ENCODE measurements around the gene FANCC. TPM values are rescaled to one million over a fixed set of nuclear protein-coding genes. Genes with fewer than 3 reads are reported as not detected.

FANCC gene
- polyA plus RNA-seq, 1 of the 3 experiments (the other 2 are of a cell fraction): 3.5 TPM

- Histone ChIP-seq H3K4me2 (no peak overlapping the region), H4K20me1 (ENCODE audit: insufficient read depth) (no peaks in the 10 kb centered on the region), H2AFZ (ENCODE audit: low read depth) (no peak overlapping the region), H3K79me2 (ENCODE audit: insufficient read depth) (no peaks in the 10 kb centered on the region), H3K4me1 (ENCODE audit: control insufficient read depth in 1 of 2, insufficient read depth in 2 of 2, low read depth in 1 of 2, low read length in 1 of 2) (peaks cover 0 to 3% of the 10 kb centered on the region in 2 experiments; a peak in 1 of 4 replicates), H3F3A (replicated peaks; ENCODE audit: insufficient read depth) (no peaks in the 10 kb centered on the region), H3K4me3 (ENCODE audit: low read depth in 2 of 2, low read length in 1 of 2) (no peak overlapping the region), H3K27ac (ENCODE audit: low read depth in 2 of 2, low read length in 1 of 2) (no peak overlapping the region), H3K27me3 (ENCODE audit: insufficient read depth) (no peaks in the 10 kb centered on the region), H3K9ac (no peak overlapping the region), H3K36me3 (replicated peaks in 1 of 2; ENCODE audit: control insufficient read depth in 1 of 2, insufficient read depth in 2 of 2, low read length in 1 of 2) (no peaks in the 10 kb centered on the region), H3K9me2 (no peaks in the 10 kb centered on the region), H3K9me3 (no peaks in the 10 kb centered on the region)
- CTCF ChIA-PET: interaction anchor here (0.8 to 1.3 kb wide), 6 partner anchors 17 to 311 kb away, joined by 3 to 4 read pairs (median 3); no protein-coding TSS in a partner anchor
- WGBS (ENCODE audit: low lambda C conversion rate): 96% methylated on average over 7 of the region's 7 CpGs
- POLR2A ChIA-PET: interaction anchor here (0.5 kb wide), 1 partner anchor 1487 kb away, joined by 3 read pairs; no protein-coding TSS in a partner anchor
- no peak for DNase-seq
- TF ChIP-seq CHD2 (IDR thresholded peaks at IDR 0.05; ENCODE audit: low read length, partially characterized antibody) (no peak), MAX (IDR thresholded peaks at IDR 0.05; ENCODE audit: low read depth) (no peak), ZBTB33 (IDR thresholded peaks at IDR 0.05; ENCODE audit: borderline replicate concordance, low read depth) (no peak), IRF3 (IDR thresholded peaks at IDR 0.05; ENCODE audit: low read depth, low read length) (no peak)
Observed at GRCh38 chr9:95150903-95151302, 166.6 kb downstream of the FANCC start.

GRCh38 chr9:95148208-95148520, 169.3 kb downstream of the FANCC start:
- H4K20me1 ChIP-seq (ENCODE audit: insufficient read depth): no peaks in the 10 kb centered on the region
- no peaks in the 10 kb centered on the region for H3K79me2 ChIP-seq (ENCODE audit: insufficient read depth)
- no peaks in the 10 kb centered on the region for H3K9me3 ChIP-seq
- no peaks in the 10 kb centered on the region for H3K9me2 ChIP-seq
- H3K4me2 ChIP-seq: no peak overlapping the region
- POLR2A ChIA-PET: no interaction called here
- 96% methylated on average over 2 of the region's 2 CpGs for WGBS (ENCODE audit: low lambda C conversion rate)
- no peak overlapping the region for H2AFZ ChIP-seq (ENCODE audit: low read depth)
- TF ChIP-seq TEAD4 (IDR thresholded peaks at IDR 0.05; ENCODE audit: borderline replicate concordance, insufficient read depth) (no peak), FOXM1 (IDR thresholded peaks at IDR 0.05; ENCODE audit: low read depth) (no peak), NRF1 (IDR thresholded peaks at IDR 0.05; ENCODE audit: low read depth, low read length) (no peak), REST (IDR thresholded peaks at IDR 0.05; ENCODE audit: low read depth, low read length) (no peak), RAD21 (IDR thresholded peaks at IDR 0.05; ENCODE audit: low read length) (no peak), MXI1 (IDR thresholded peaks at IDR 0.05; ENCODE audit: low read depth, low read length) (no peak), FOXJ3 (CRISPR knock-in tag; IDR thresholded peaks at IDR 0.05) (no peak), EZH2phosphoT487 (IDR thresholded peaks at IDR 0.05; ENCODE audit: borderline replicate concordance, low read depth) (no peak), PBX3 (IDR thresholded peaks at IDR 0.05) (no peak), ELF1 (IDR thresholded peaks at IDR 0.05) (no peak)
- H3K27ac ChIP-seq (ENCODE audit: low read depth in 2 of 2, low read length in 1 of 2): no peak overlapping the region
- no peaks in the 10 kb centered on the region for H3F3A ChIP-seq (replicated peaks; ENCODE audit: insufficient read depth)
- CTCF ChIA-PET: interaction anchor here (0.7 to 1.6 kb wide), 2 partner anchors 21 to 120 kb away, joined by 3 to 4 read pairs; no protein-coding TSS in a partner anchor
- H3K36me3 ChIP-seq (replicated peaks in 1 of 2; ENCODE audit: control insufficient read depth in 1 of 2, insufficient read depth in 2 of 2, low read length in 1 of 2): no peaks in the 10 kb centered on the region
- no peaks in the 10 kb centered on the region for H3K27me3 ChIP-seq (ENCODE audit: insufficient read depth)
- no peak for DNase-seq
- H3K4me3 ChIP-seq (ENCODE audit: low read depth in 2 of 2, low read length in 1 of 2): no peak overlapping the region
- H3K9ac ChIP-seq: no peak overlapping the region
- H3K4me1 ChIP-seq (ENCODE audit: control insufficient read depth in 1 of 2, insufficient read depth in 2 of 2, low read depth in 1 of 2, low read length in 1 of 2): no peaks in the 10 kb centered on the region; a peak in 1 of 4 replicates
